Chondrocyte (in vitro differentiated cells): ENCODE data around the gene CAB39L. TPM values are rescaled to one million over a fixed set of nuclear protein-coding genes. Genes with fewer than 3 reads are reported as not detected.

ENCODE experiments used
- DNase-seq: peaks from one replicate; pipeline ENCODE4 v3.0.0; 2021; ENCODE audit warnings: mixed read lengths, low spot score
- H3K27ac Mint-ChIP-seq: one replicate; pipeline ENCODE4 v1.8.0; 2021; ENCODE audit warnings: mild to moderate bottlenecking, moderate library complexity, mixed read lengths; ENCODE audit not compliant: unreplicated experiment
- H3K27me3 Mint-ChIP-seq: 2 replicates; pipeline ENCODE4 v1.8.0; 2021; ENCODE audit warnings: low read depth, mixed read lengths
- H3K36me3 Mint-ChIP-seq: 2 replicates; pipeline ENCODE4 v1.8.0; 2021; ENCODE audit warnings: low read depth, mixed read lengths
- H3K4me1 Mint-ChIP-seq: 2 replicates; pipeline ENCODE4 v1.8.0; 2021; ENCODE audit warnings: low read depth, mild to moderate bottlenecking, mixed read lengths
- H3K4me3 Mint-ChIP-seq: one replicate; pipeline ENCODE4 v1.8.0; 2021; ENCODE audit warnings: mild to moderate bottlenecking, moderate library complexity, mixed read lengths; ENCODE audit not compliant: unreplicated experiment
- H3K9me3 Mint-ChIP-seq: 2 replicates; pipeline ENCODE4 v1.8.0; 2021; ENCODE audit warnings: low read depth, mixed read lengths
- CTCF ChIP-seq: fragments of 200-600 bp; sonication (generic); IDR thresholded peaks from 2 replicates; pipeline ENCODE4 v1.5.0; 2021; ENCODE audit warnings: antibody characterized with exemption, mild to moderate bottlenecking, moderate library complexity
- long read RNA-seq: library from polyadenylated mRNA; stranded (forward); transcript quantifications from one replicate; pipeline ENCODE4 v2.0.0, GENCODE V29; 2021
- total RNA-seq: library from RNA; stranded (reverse); gene quantifications from 3 replicates; pipeline ENCODE4 v1.2.1, GENCODE V29; 2021

Gene CAB39L
- total RNA-seq = 5.1 to 6.2 TPM (median 6.0 TPM) in 3 replicates
- long read RNA-seq, transcript CAB39L-205 (11 exons, 2,416 nt) = major isoform, 7 of 12 reads
- long read RNA-seq, partial matches to known transcripts = 0 of 12 reads
- long read RNA-seq, other reads (novel, unspliced or antisense) = 5 of 12 reads

- TF ChIP-seq CTCF = peak; percentile 69
- Mint-ChIP-seq H3K4me3 (peak within 1 kb of the TSS; percentile 98), H3K9me3 (no peaks in the 10 kb centered on the region), H3K4me1 (peaks cover 35% of the 10 kb centered on the region), H3K36me3 (peaks cover under 1% of the 10 kb centered on the region), H3K27me3 (no peaks in the 10 kb centered on the region), H3K27ac (peak within 1 kb of the TSS; percentile 99)
- peak; percentile 100 for DNase-seq
Measured at GRCh38 chr13:49443704-49444523, at the start of gene CAB39L, which contains the start of gene SETDB2. CAB39L (minus strand) TSS chr13:49444064; CDS start chr13:49382910, 61,154 bp downstream. SETDB2 (plus strand) TSS chr13:49444274; CDS start chr13:49451894, 7,620 bp downstream.

- H3K9me3 Mint-ChIP-seq = no peaks in the 10 kb centered on the region
- H3K4me1 Mint-ChIP-seq = no peaks in the 10 kb centered on the region
- DNase-seq = no peak
- H3K27ac Mint-ChIP-seq = no peak overlapping the region
- H3K27me3 Mint-ChIP-seq = no peaks in the 10 kb centered on the region
- H3K4me3 Mint-ChIP-seq = no peak overlapping the region
- peaks cover 13% of the 10 kb centered on the region for H3K36me3 Mint-ChIP-seq
- TF ChIP-seq CTCF = no peak
Measured at GRCh38 chr13:49488563-49488962, 44.7 kb upstream of the CAB39L start.

- H3K4me3 Mint-ChIP-seq = no peak overlapping the region
- no peaks in the 10 kb centered on the region for H3K27me3 Mint-ChIP-seq
- no peak for TF ChIP-seq CTCF
- no peak for DNase-seq
- peaks cover 23% of the 10 kb centered on the region for H3K36me3 Mint-ChIP-seq
- H3K9me3 Mint-ChIP-seq = no peaks in the 10 kb centered on the region
- no peak overlapping the region for H3K27ac Mint-ChIP-seq
- H3K4me1 Mint-ChIP-seq = no peaks in the 10 kb centered on the region
Measured at GRCh38 chr13:49481788-49482187, 37.9 kb upstream of the CAB39L start.

- H3K4me1 Mint-ChIP-seq = no peaks in the 10 kb centered on the region
- H3K27ac Mint-ChIP-seq = no peak overlapping the region
- TF ChIP-seq CTCF = no peak
- H3K9me3 Mint-ChIP-seq = no peaks in the 10 kb centered on the region
- H3K36me3 Mint-ChIP-seq = peaks cover 11% of the 10 kb centered on the region
- H3K4me3 Mint-ChIP-seq = no peak overlapping the region
- DNase-seq = no peak
- H3K27me3 Mint-ChIP-seq = no peaks in the 10 kb centered on the region
Measured at GRCh38 chr13:49476529-49476928, 32.7 kb upstream of the CAB39L start.

- no peaks in the 10 kb centered on the region for H3K9me3 Mint-ChIP-seq
- H3K4me3 Mint-ChIP-seq = no peak overlapping the region
- no peak for DNase-seq
- H3K27me3 Mint-ChIP-seq = no peaks in the 10 kb centered on the region
- H3K4me1 Mint-ChIP-seq = no peaks in the 10 kb centered on the region
- TF ChIP-seq CTCF = no peak
- H3K27ac Mint-ChIP-seq = no peak overlapping the region
- peaks cover 19% of the 10 kb centered on the region for H3K36me3 Mint-ChIP-seq
Measured at GRCh38 chr13:49472186-49472585, 28.3 kb upstream of the CAB39L start.
